Loucy (cell line): ENCODE data around the gene GPC5.
"Not testable (repeated sequence)": the region's sequence is repeated elsewhere in the genome, so short reads cannot be mapped to it uniquely, and the experiment has no call there.

Source experiments
- H2AFZ ChIP-seq: fragments of 200-600 bp; sonication (generic); 2 replicates; pipeline ENCODE4 v1.6.0; 2016; ENCODE audit warnings: antibody characterized with exemption, mild to moderate bottlenecking, low read length, moderate library complexity
- H3F3A ChIP-seq: fragments of 200-600 bp; 2 replicates; pipeline ENCODE4 v1.6.0; 2016; ENCODE audit warnings: antibody characterized with exemption, low read depth, mild to moderate bottlenecking
- H3K27me3 ChIP-seq: fragments of 200-600 bp; sonication (generic); 2 replicates; pipeline ENCODE4 v1.6.1; 2014; ENCODE audit warnings: low read length, mild to moderate bottlenecking; ENCODE audit not compliant: insufficient read depth, poor library complexity, severe bottlenecking
- H3K36me3 ChIP-seq: fragments of 200-600 bp; sonication (generic); 2 replicates; pipeline ENCODE4 v1.6.1; 2016; ENCODE audit warnings: low read length; ENCODE audit not compliant: insufficient read depth
- H3K4me1 ChIP-seq: fragments of 200-600 bp; sonication (generic); 2 replicates; pipeline ENCODE4 v1.5.1; 2014; ENCODE audit warnings: low read length, mild to moderate bottlenecking; ENCODE audit not compliant: insufficient read depth, poor library complexity, severe bottlenecking
- H3K4me2 ChIP-seq: fragments of 200-600 bp; sonication (generic); 2 replicates; pipeline ENCODE4 v1.6.0; 2014; ENCODE audit warnings: antibody characterized with exemption, low read length, low read depth, mild to moderate bottlenecking; ENCODE audit not compliant: poor library complexity, severe bottlenecking
- H3K4me3 ChIP-seq: fragments of 200-600 bp; sonication (generic); 2 replicates; pipeline ENCODE4 v1.5.1; 2014; ENCODE audit warnings: low read length, mild to moderate bottlenecking, mixed read lengths; ENCODE audit not compliant: poor library complexity, severe bottlenecking
- H3K79me2 ChIP-seq: fragments of 200-600 bp; sonication (generic); 2 replicates; pipeline ENCODE4 v1.6.1; 2014; ENCODE audit warnings: low read length; ENCODE audit not compliant: insufficient read depth
- H3K9ac ChIP-seq: fragments of 200-600 bp; sonication (generic); 2 replicates; pipeline ENCODE4 v1.6.0; 2014; ENCODE audit warnings: mild to moderate bottlenecking, low read depth, low read length, moderate library complexity; ENCODE audit not compliant: poor library complexity, severe bottlenecking
- H3K9me2 ChIP-seq: fragments of 200-600 bp; sonication (generic); replicated peaks from 2 replicates; pipeline ENCODE4 v1.6.1; 2016; ENCODE audit warnings: low read depth, low read length, mixed read lengths
- H3K9me3 ChIP-seq: fragments of 200-600 bp; sonication (generic); 2 replicates; pipeline ENCODE4 v1.6.1; 2014; ENCODE audit warnings: mild to moderate bottlenecking, antibody characterized with exemption, low read length, low read depth; ENCODE audit not compliant: insufficient read depth
- H4K20me1 ChIP-seq: fragments of 200-600 bp; sonication (generic); 2 replicates; pipeline ENCODE4 v1.6.0; 2014; ENCODE audit warnings: antibody characterized with exemption, low read length, mild to moderate bottlenecking; ENCODE audit not compliant: insufficient read depth, poor library complexity, severe bottlenecking
- CTCF ChIP-seq: fragments of 200-600 bp; sonication (generic); conservative IDR thresholded peaks from 2 replicates; pipeline ENCODE4 v1.5.1; 2014; ENCODE audit warnings: mild to moderate bottlenecking, antibody characterized with exemption, low read length
- EZH2phosphoT487 ChIP-seq: fragments of 200-600 bp; IDR thresholded peaks from 2 replicates; pipeline ENCODE4 v1.6.1; 2018; ENCODE audit warnings: antibody characterized with exemption, mild to moderate bottlenecking, moderate library complexity, borderline replicate concordance

GPC5 gene

GRCh38 chr13:91351123-91351522 lies 47.3 kb upstream of the GPC5 start:
- Histone ChIP-seq H3K4me3 (peak overlapping the region; percentile 87), H3F3A (no peaks in the 10 kb centered on the region), H3K27me3 (peaks cover 13% of the 10 kb centered on the region), H2AFZ (no peak overlapping the region), H3K4me1 (peaks cover 48% of the 10 kb centered on the region), H3K79me2 (peaks cover 78% of the 10 kb centered on the region), H3K9ac (peak overlapping the region; percentile 87), H3K36me3 (peaks cover 68% of the 10 kb centered on the region), H4K20me1 (peaks cover 72% of the 10 kb centered on the region), H3K9me2 (no peaks in the 10 kb centered on the region), H3K9me3 (no peaks in the 10 kb centered on the region), H3K4me2 (peak overlapping the region; percentile 97)
- TF ChIP-seq EZH2phosphoT487 = no peak
- no peak for TF ChIP-seq CTCF

- Histone ChIP-seq H3K4me3 (peak overlapping the region; percentile 87), H3F3A (0 out of 2 replicates have a peak, but pooled peaks cover 2% of the 10 kb centered on the region), H3K4me1 (peaks cover 44% of the 10 kb centered on the region), H3K9ac (peak overlapping the region; percentile 87), H3K9me2 (no peaks in the 10 kb centered on the region), H4K20me1 (peaks cover 80% of the 10 kb centered on the region), H3K27me3 (peaks cover 9% of the 10 kb centered on the region), H3K79me2 (peaks cover 82% of the 10 kb centered on the region), H3K9me3 (no peaks in the 10 kb centered on the region), H3K36me3 (peaks cover 77% of the 10 kb centered on the region), H3K4me2 (peak overlapping the region; percentile 97), H2AFZ (no peak overlapping the region)
- no peak for TF ChIP-seq CTCF
- TF ChIP-seq EZH2phosphoT487 = no peak
Observed at GRCh38 chr13:91351980-91352379, 46.4 kb upstream of the GPC5 start.

DNA sequence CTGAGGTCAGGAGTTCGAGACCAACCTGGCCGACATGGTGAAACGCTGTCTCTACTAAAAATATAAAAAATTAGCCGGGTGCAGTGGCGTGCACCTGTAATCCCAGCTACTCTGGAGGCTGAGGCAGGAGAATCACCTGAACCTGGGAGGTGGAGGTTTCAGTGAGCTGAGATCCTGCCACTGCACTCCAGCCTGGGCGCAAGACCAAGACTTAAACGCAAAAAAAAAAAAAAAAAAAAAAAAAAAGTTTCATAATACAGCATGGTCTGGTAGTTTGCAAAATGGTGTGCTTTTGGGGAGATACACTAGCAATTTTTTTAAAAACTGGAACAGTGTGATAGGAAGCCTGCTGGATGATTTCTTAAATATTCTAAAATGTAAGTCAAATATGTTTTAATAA lies 45.5 kb upstream of the GPC5 start:
- H3K4me2 ChIP-seq = peak overlapping the region; percentile 97
- H3K4me3 ChIP-seq = peak overlapping the region; percentile 87
- H3F3A ChIP-seq = peaks cover 11% of the 10 kb centered on the region; the same call in 1 of the 2 replicates
- H3K4me1 ChIP-seq = peaks cover 41% of the 10 kb centered on the region
- peaks cover 83% of the 10 kb centered on the region for H3K36me3 ChIP-seq
- not testable (repeated sequence) for H3K9me2 ChIP-seq, H3K27me3 ChIP-seq, H3K9me3 ChIP-seq, H2AFZ ChIP-seq
- H3K79me2 ChIP-seq = peaks cover 78% of the 10 kb centered on the region
- H4K20me1 ChIP-seq = peaks cover 89% of the 10 kb centered on the region
- H3K9ac ChIP-seq = peak overlapping the region; percentile 11

- Histone ChIP-seq H3K27me3 (peaks cover 9% of the 10 kb centered on the region), H3K9ac (peak overlapping the region; percentile 11), H3K9me3 (no peaks in the 10 kb centered on the region), H3F3A (peaks cover 12% of the 10 kb centered on the region; the same call in 1 of the 2 replicates), H3K79me2 (peaks cover 74% of the 10 kb centered on the region), H3K4me2 (peak overlapping the region; percentile 97), H4K20me1 (peaks cover 93% of the 10 kb centered on the region), H3K4me3 (peak overlapping the region; percentile 87), H3K4me1 (peaks cover 41% of the 10 kb centered on the region), H2AFZ (no peak overlapping the region), H3K9me2 (no peaks in the 10 kb centered on the region), H3K36me3 (peaks cover 83% of the 10 kb centered on the region)
- TF ChIP-seq EZH2phosphoT487 (no peak), CTCF (no peak)
Observed at GRCh38 chr13:91353494-91353893, 44.9 kb upstream of the GPC5 start.
